ENCODE measurements around the gene RPS21.
A peak's percentile ranks its signal among the peaks of the same experiment; 100 is the strongest.

The RPS21 gene

GRCh38 chr20:62386383-62387218, at the start of gene RPS21:
TSS of gene RPS21 (plus strand) at chr20:62387103. CDS start at chr20:62387339, 236 bp downstream.
- DNase-seq (ENCODE audit: low read depth in 2 of 2): peak; percentile 84 to 85

- DNase-seq (ENCODE audit: low read depth in 2 of 2): no peak
Observed at GRCh38 chr20:62337558-62338293, 49.2 kb upstream of the RPS21 start.

GRCh38 chr20:62338294-62338620, 48.6 kb upstream of the RPS21 start:
- no peak for DNase-seq (ENCODE audit: low read depth in 2 of 2)

- DNase-seq (ENCODE audit: low read depth in 2 of 2): no peak
Observed at GRCh38 chr20:62339647-62340062, 47.2 kb upstream of the RPS21 start.

GRCh38 chr20:62342910-62343309, 44.0 kb upstream of the RPS21 start:
- DNase-seq (ENCODE audit: low read depth in 2 of 2): no peak

GRCh38 chr20:62344092-62344491, 42.8 kb upstream of the RPS21 start:
- DNase-seq (ENCODE audit: low read depth in 2 of 2): no peak

GRCh38 chr20:62344782-62345181, 42.1 kb upstream of the RPS21 start:
- no peak for DNase-seq (ENCODE audit: low read depth in 2 of 2)

- no peak for DNase-seq (ENCODE audit: low read depth in 2 of 2)
Observed at GRCh38 chr20:62345681-62346370, 41.1 kb upstream of the RPS21 start.

- DNase-seq (ENCODE audit: low read depth in 2 of 2): no peak
Observed at GRCh38 chr20:62346398-62347150, 40.3 kb upstream of the RPS21 start.

- no peak for DNase-seq (ENCODE audit: low read depth in 2 of 2)
Observed at GRCh38 chr20:62347151-62347404, 39.8 kb upstream of the RPS21 start.

GRCh38 chr20:62347445-62347844, 39.5 kb upstream of the RPS21 start:
- no peak for DNase-seq (ENCODE audit: low read depth in 2 of 2)

GRCh38 chr20:62348604-62349003, 38.3 kb upstream of the RPS21 start:
- no peak for DNase-seq (ENCODE audit: low read depth in 2 of 2)

GRCh38 chr20:62349556-62350097, 37.3 kb upstream of the RPS21 start:
- DNase-seq (ENCODE audit: low read depth in 2 of 2): no peak

- no peak for DNase-seq (ENCODE audit: low read depth in 2 of 2)
Observed at GRCh38 chr20:62350098-62350628, 36.7 kb upstream of the RPS21 start.

- no peak for DNase-seq (ENCODE audit: low read depth in 2 of 2)
Observed at GRCh38 chr20:62350629-62351422, 36.1 kb upstream of the RPS21 start.

- DNase-seq (ENCODE audit: low read depth in 2 of 2): no peak
Observed at GRCh38 chr20:62351469-62352401, 35.2 kb upstream of the RPS21 start.

- DNase-seq (ENCODE audit: low read depth in 2 of 2): no peak
Observed at GRCh38 chr20:62352402-62353288, 34.3 kb upstream of the RPS21 start.

GRCh38 chr20:62353289-62354030, 33.4 kb upstream of the RPS21 start:
- DNase-seq (ENCODE audit: low read depth in 2 of 2): no peak

Data from stimulated activated CD8-positive, alpha-beta memory T cell treated with anti-CD3 and anti-CD28 coated beads, Interleukin-15, amount 100 ng/mL, for 4 hours (primary cell).